GM19238 (cell line): ENCODE results near the gene SYPL1.
"Not testable (repeated sequence)": the region's sequence is repeated elsewhere in the genome, so short reads cannot be mapped to it uniquely, and the experiment has no call there.

Experiments
- DNase-seq: peaks from one replicate; pipeline ENCODE4 v3.0.0; 2011; ENCODE audit warnings: low spot score; ENCODE audit not compliant: insufficient read length

The SYPL1 gene

DNA sequence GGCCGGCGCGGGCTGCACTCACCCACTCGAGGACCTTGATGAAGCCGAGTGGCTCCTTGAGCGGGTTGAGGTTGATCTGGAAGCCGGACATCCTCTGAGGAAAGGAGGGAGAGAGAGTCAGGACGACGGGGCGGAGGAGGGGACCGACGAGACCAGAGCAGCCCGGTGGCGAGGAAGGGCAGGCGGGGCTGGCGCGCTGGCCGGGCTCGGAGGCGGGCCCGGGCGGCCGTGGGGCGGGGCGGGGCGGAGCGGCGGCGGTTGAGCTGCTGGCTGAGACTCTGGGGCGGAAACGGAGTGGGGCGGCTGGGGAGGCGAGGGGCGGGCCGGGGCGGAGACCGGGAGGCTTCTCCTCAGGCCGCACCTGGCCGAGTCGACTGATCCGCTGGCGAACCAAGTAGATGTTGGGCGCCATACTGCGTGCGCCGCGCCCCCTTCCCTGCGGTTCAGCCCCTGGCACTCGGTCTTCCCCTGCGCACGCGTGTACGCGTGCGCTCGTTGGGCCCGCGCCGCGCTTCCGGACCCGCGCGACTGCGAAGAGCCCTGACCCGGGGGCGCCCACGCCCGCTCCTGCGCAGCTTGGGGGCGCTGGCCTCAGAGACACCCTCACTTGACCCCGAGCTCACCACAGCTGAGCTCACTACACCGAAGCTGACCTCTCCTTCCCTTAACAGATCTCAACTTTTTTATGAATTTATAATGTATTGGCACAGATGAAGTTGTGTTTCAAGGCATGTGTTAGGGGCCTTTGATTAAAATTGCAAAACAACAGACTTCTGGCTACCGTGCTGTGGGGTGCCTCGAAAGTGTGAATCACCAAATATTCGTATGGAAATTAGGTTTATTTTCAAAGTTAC, at the start of gene SYPL1:
Gene SYPL1 (minus strand): TSS at position 195 of the 854 bp plus-strand sequence. CDS start 104 bp downstream, at position 91.
- DNase-seq = peak; percentile 88

GRCh38 chr7:106155027-106155426, 42.9 kb upstream of the SYPL1 start:
- no peak for DNase-seq

DNA sequence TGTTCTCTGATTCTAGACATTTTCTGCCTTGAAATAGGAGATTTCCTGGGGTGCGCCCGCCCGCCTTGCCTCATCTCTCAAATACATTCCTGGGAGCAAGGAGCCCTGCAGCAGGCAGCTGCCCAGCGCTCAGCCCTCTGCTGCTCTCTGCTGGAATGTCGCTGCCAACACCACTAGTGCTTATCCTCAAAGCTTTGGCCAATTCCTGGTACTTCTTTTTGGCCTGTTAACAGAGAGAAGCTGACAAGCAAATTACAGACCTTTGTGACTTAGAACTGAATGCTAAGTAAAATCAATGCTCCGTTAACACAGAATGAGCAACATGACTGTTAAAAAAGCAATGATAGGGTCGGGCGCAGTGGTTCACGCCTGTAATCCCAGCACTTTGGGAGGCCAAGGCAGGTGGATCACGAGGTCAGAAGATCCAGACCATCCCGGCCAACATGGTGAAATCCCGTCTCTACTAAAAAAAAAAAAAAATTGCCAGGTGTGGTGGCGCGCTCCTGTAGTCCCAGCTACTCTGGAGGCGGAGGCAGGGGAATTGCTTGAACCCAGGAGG, 41.9 kb upstream of the SYPL1 start:
- peak; percentile 59 for DNase-seq

DNA sequence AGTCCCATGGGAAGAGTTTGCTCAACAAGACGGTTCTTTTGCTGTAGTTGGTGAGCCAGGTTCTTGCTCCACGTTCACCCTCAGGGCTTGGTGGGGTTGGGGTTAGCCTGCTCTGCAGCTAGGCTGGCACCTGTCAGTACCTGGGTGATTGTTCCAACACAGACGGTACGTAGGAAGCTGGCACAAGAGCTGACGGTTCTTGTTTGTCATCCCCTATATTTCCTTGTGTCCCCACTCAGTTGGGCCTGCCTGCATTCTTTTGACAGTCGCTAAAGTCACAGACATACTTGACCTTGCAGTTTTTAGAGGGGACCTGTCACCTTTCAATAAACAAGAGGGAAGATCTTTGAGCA, 40.2 kb upstream of the SYPL1 start:
- DNase-seq = no peak

GRCh38 chr7:106151459-106152312, 39.6 kb upstream of the SYPL1 start:
- no peak for DNase-seq

DNA sequence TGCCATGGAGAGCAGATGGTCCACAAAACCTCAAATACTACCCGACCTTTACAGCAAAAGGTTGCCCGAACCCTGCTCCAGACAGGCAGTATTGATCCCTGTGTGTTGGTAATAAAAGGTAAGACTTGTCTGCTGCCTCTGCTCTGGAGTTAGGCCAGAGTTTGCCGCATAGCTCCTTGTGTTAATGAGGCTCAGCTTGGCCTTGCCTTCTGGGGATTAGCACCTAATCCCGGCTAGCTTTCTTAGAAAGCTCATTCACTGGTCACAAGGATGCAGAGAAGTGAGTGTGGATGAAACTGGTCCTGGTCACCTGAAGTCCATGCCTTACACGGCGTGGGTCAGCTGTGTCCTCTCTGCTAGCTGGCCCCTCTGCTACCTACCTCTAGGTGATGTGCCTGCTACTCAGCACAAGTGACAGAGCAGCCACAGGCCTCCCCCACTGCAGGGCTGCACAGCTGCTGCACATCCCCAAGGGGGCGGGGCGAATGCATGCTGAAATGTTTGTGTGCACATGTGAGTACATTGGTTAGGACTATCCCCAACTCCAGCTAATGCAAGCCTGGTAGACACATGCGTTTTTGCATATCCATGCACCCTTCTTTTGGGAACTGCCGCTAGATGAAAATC, 31.7 kb upstream of the SYPL1 start:
- DNase-seq = no peak

- no peak for DNase-seq
Measured at GRCh38 chr7:106142136-106142535, 30.0 kb upstream of the SYPL1 start.

DNA sequence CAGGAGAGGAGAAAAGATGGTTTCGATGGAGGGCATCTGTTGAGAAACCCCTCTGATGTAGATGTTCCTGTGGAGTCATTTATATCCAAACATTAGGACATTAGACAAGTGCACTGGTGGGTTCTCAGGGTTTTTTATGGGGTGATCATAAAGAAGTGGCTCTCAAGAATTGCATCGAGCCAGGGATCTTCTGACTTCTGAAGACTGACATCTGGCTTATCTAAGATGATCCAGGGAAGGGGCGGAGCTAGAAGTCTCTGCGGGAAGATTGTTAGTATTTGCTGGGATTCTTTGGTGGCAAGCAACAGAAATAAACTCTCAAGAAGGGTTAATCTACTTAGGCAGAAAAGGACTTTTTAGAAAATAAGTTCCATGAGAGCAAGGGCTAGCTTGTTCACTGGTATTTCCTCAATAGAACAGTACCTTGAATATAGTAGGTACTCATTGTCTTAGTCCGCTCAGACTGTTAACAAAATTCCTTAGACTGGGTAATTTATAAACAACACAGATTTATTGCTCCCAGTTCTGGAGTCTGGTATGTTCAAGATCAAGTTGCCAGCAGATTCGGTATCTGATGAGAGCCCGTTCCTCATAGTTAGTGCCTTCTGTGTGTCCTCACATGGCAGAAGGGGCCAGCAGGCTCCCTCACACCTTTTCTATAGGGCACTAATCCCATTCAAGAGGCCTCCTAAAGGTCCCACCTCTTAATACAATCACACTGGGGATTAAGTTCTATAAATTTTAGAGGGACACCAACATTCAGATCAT, 28.5 kb upstream of the SYPL1 start:
- no peak for DNase-seq

DNA sequence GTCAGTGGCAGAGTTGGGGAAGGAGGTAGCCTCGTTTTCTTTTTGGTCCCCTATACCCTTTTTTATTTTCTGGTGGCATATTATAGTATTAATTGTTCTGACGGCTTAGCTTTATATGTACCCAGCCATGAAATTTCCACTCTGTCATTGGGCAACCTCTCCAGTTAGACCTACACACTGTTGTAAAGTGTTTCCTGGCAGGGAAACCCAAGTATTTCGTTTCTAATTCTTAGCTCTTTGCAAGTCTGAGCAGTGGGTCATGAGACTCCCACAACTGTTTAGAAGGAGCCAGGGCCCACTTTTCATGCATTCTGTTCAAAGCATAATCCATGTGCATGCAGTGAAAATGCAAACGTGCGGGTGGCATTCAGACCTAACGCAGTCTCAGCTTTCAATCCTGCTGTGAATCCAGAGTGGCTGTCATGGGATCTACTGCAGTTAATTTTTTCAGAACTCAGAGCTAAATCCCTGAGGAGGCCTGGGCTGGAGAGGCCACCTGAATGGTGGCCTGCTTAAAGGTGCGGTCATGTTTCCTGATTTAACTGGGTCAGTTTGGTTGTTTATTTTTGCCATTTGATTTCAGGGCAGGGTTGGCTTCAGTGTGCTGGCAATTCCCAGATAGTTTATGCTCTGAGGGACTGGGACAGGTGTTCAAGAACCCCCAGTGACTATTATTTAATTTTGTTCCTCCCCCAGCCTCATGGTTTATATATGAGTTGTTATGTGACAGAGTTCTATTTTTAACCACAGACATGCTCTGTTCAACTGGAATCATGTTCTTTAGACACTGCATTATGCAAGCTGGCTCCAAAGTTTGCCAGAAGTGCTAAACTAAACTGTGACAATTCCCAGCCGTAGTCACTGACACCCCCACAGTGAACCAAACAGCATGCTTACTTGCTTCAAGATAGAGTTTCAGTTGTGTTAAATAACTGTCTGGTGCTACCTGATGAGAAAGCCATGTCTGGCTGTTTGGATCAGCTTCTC, 27.4 kb upstream of the SYPL1 start:
- DNase-seq = no peak

GRCh38 chr7:106138776-106139175, 26.7 kb upstream of the SYPL1 start:
- DNase-seq = no peak

DNA sequence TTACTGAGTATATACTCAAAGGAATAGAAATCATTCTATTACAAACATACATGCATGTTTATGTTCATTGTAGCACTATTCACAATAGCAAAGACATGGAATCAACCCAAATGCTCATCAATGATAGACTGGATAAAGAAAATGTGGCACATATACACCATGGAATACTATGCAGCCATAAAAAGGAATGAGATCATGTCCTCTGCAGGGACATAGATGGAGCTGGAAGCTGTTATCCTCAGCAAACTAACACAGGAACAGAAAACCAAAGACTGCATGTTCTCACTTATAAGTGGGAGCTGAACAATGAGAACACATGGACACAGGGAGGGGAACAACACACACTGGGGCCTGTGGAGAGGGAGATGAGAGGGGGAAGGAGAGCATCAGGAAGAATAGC, 26.1 kb upstream of the SYPL1 start:
- DNase-seq = not testable (repeated sequence)

DNA sequence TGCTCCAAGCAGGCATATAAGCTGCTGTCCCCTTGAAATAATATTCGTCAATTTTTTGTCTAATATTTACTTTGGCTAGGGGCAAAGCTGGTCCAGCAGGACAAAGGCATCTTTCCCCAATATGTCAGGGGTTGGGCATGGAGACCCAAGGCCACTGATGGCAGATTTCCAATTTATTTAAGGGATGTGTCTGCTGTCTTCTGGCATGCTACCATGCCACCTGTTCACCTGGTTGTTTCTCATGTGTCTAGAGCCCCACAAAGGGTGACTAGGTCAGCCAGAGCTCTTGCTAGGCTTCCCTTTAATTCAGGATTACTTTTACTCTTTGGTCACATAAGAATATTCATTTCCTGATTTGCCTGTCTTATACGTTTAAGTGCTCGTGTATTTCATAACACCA, 22.1 kb upstream of the SYPL1 start:
- no peak for DNase-seq

DNA sequence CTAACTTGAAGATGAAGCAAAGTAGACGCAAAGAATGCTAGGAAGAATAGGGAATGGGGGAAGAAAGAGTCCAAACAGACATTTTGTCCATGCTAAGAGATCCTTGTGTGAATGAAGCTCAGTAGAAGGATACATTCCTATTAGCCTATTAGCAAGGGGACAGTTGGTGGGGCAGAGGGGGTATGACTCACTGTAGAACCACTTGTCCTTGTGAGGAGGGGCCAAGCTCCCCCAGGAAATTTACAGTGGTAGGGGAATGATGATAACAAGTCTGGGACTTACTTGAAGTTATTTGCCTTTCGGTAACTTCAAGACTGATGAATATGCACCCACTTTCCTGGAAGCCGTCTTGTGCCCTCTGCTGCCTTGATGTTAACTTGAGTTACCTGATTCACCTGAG, 17.2 kb upstream of the SYPL1 start:
- DNase-seq = no peak

- DNase-seq = no peak
Measured at GRCh38 chr7:106128836-106129235, 16.7 kb upstream of the SYPL1 start.

DNA sequence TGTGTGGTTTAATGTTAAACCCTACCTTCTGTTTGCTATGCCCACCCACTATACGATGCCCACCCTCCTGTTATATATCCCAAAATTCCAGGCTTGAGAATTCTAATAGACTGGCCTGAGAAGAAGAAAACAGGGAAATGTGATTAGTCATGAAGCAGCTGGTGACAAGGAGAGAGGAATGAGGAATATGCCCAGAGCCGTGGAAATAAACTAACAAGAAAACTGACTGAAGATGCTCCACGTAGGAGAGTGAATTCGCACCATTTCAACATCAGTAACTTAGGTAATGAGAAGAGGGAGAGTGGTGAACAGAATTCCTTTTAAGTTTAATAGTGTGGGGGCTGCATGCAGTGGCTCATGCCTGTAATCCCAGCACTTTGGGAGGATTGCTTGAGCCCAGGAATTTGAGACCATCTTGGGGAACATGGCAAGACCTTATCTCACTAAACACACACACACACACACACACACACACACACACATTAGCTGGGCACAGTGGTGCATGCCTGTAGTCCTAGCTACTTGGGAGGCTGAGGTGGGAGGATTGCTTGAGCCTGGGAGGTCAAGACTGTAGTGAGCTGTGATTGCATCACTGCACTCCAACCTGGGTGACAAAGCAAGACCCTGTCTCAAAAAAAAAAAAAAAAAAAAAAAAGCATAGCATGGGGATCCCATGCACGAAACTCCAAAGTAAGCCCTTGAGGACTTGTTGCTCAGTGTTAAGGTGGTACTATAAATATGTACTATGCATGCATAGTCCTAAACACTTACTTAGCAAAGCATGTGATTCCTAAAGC, 16.1 kb upstream of the SYPL1 start:
- no peak for DNase-seq

- DNase-seq = no peak
Measured at GRCh38 chr7:106126170-106126938, 14.2 kb upstream of the SYPL1 start.

DNA sequence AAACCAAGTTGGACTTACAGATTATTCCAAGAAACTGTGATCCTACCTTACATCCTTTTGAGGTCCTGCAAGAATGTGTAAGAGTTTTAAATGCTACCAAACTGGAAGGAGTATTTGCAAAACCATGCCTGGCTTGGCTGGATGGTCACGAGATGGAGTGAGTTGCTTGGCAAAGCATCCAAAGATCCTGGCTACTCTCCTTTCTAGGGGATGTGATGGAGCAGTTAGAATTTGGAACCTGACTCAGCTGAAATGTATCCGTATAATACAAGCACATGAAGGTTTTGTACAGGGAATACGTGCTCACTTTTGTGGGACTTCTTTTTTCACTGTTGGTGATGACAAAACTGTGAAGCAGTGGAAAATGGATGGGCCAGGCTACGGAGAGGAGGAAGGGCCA, 13.3 kb upstream of the SYPL1 start:
- DNase-seq = no peak

GRCh38 chr7:106124186-106124585, 12.1 kb upstream of the SYPL1 start:
- no peak for DNase-seq
